Astrocyte (in vitro differentiated cells and primary cell): Measurements from ENCODE around the gene RHBDL1. TPM values are rescaled to one million over a fixed set of nuclear protein-coding genes. Genes with fewer than 3 reads are reported as not detected.

Experiments used
- DNase-seq: peaks from one replicate; pipeline ENCODE4 v3.0.0-alpha.2; 2010; ENCODE audit warnings: low read depth
- FAIRE-seq: peaks from 2 replicates; lab custom pipeline; 2011; peaks lifted over from hg19 to GRCh38; lab: Jason Lieb, UNC
- H2AFZ ChIP-seq: 2 replicates; pipeline ENCODE4 v1.6.0; 2012; ENCODE audit warnings: low read depth, low read length, inconsistent platforms
- H3K27ac ChIP-seq: 2 replicates; pipeline ENCODE4 v1.5.1; 2011; ENCODE audit warnings: low read depth, low read length, inconsistent platforms
- H3K27me3 ChIP-seq: 2 replicates; pipeline ENCODE4 v1.6.0; 2011; ENCODE audit warnings: low read length, inconsistent platforms; ENCODE audit not compliant: insufficient read depth
- H3K36me3 ChIP-seq: 2 replicates; pipeline ENCODE4 v1.5.1; 2011; ENCODE audit warnings: low read length, inconsistent platforms; ENCODE audit not compliant: insufficient read depth
- H3K4me1 ChIP-seq: 2 replicates; pipeline ENCODE4 v1.5.1; 2011; ENCODE audit warnings: low read length, inconsistent platforms; ENCODE audit not compliant: insufficient read depth
- H3K4me2 ChIP-seq: 2 replicates; pipeline ENCODE4 v1.6.0; 2012; ENCODE audit warnings: low read length, inconsistent platforms
- H3K4me3 ChIP-seq: 2 replicates; pipeline ENCODE4 v1.5.1; 2011; ENCODE audit warnings: low read depth, mild to moderate bottlenecking, low read length, inconsistent platforms; ENCODE audit not compliant: insufficient read depth
- H3K79me2 ChIP-seq: 2 replicates; pipeline ENCODE4 v1.6.0; 2012; ENCODE audit warnings: mild to moderate bottlenecking, low read length, inconsistent platforms; ENCODE audit not compliant: insufficient read depth
- H3K9ac ChIP-seq: 2 replicates; pipeline ENCODE4 v1.6.0; 2012; ENCODE audit warnings: mild to moderate bottlenecking, low read length, inconsistent platforms
- H3K9me3 ChIP-seq: 2 replicates; pipeline ENCODE4 v1.5.1; 2012; ENCODE audit warnings: low read depth, mild to moderate bottlenecking, low read length, inconsistent platforms; ENCODE audit not compliant: insufficient read depth
- H4K20me1 ChIP-seq: 2 replicates; pipeline ENCODE4 v1.6.0; 2012; ENCODE audit warnings: low read length, inconsistent platforms; ENCODE audit not compliant: insufficient read depth
- H3K27ac Mint-ChIP-seq: one replicate; pipeline ENCODE4 v1.8.0; 2021; ENCODE audit warnings: mild to moderate bottlenecking, mixed read lengths; ENCODE audit not compliant: unreplicated experiment
- H3K27me3 Mint-ChIP-seq: one replicate; pipeline ENCODE4 v1.8.0; 2021; ENCODE audit warnings: low read depth, mixed read lengths; ENCODE audit not compliant: unreplicated experiment
- H3K36me3 Mint-ChIP-seq: one replicate; pipeline ENCODE4 v1.8.0; 2021; ENCODE audit warnings: low read depth, mixed read lengths; ENCODE audit not compliant: unreplicated experiment
- H3K4me1 Mint-ChIP-seq: one replicate; pipeline ENCODE4 v1.8.0; 2021; ENCODE audit warnings: low read depth, mixed read lengths; ENCODE audit not compliant: unreplicated experiment
- H3K4me3 Mint-ChIP-seq: one replicate; pipeline ENCODE4 v1.8.0; 2021; ENCODE audit warnings: mild to moderate bottlenecking, moderate library complexity, mixed read lengths; ENCODE audit not compliant: unreplicated experiment
- H3K9me3 Mint-ChIP-seq: one replicate; pipeline ENCODE4 v1.8.0; 2021; ENCODE audit warnings: mild to moderate bottlenecking, mixed read lengths; ENCODE audit not compliant: unreplicated experiment
- CTCF ChIP-seq: IDR thresholded peaks from 2 replicates; pipeline ENCODE4 v1.5.1; 2011; ENCODE audit warnings: low read depth, mild to moderate bottlenecking, inconsistent platforms, low read length, moderate library complexity; ENCODE audit not compliant: insufficient read depth
- EZH2 ChIP-seq: IDR thresholded peaks from 2 replicates; pipeline ENCODE4 v1.6.1; 2012; ENCODE audit warnings: mild to moderate bottlenecking, low read length, inconsistent platforms; ENCODE audit not compliant: insufficient read depth
- total RNA-seq: library from RNA; stranded (reverse); gene quantifications from 2 replicates; pipeline ENCODE4 v1.2.1, GENCODE V29; 2021

RHBDL1 gene
- total RNA-seq, 1 donor from 2014 or later = 4.9 TPM

- Histone ChIP-seq H2AFZ (no peak overlapping the region), H4K20me1 (peaks cover 19% of the 10 kb centered on the region), H3K4me2 (no peak overlapping the region), H3K4me3 (no peak overlapping the region), H3K9me3 (no peaks in the 10 kb centered on the region), H3K27ac (no peak overlapping the region), H3K9ac (no peak overlapping the region), H3K4me1 (peaks cover 20% of the 10 kb centered on the region), H3K79me2 (peaks cover 7% of the 10 kb centered on the region), H3K27me3 (no peaks in the 10 kb centered on the region), H3K36me3 (no peaks in the 10 kb centered on the region)
- FAIRE-seq (no peak), DNase-seq (no peak)
- Mint-ChIP-seq H3K4me3 (no peak overlapping the region), H3K4me1 (peaks cover 4% of the 10 kb centered on the region), H3K27ac (no peak overlapping the region), H3K36me3 (peaks cover 7% of the 10 kb centered on the region), H3K9me3 (no peaks in the 10 kb centered on the region), H3K27me3 (no peaks in the 10 kb centered on the region)
- TF ChIP-seq EZH2 (no peak), CTCF (no peak)
These were observed 45.1 kb upstream of the RHBDL1 start for GRCh38 chr16:630249-630814.

GRCh38 chr16:630815-631405 is 44.6 kb upstream of the RHBDL1 start, which contains the start of gene WFIKKN1:
WFIKKN1 (plus strand) TSS chr16:630985; CDS start chr16:631254, 269 bp downstream.
- Mint-ChIP-seq H3K4me3 (no peak within 1 kb of the TSS), H3K4me1 (peaks cover 4% of the 10 kb centered on the region), H3K9me3 (no peaks in the 10 kb centered on the region), H3K27me3 (no peaks in the 10 kb centered on the region), H3K27ac (no peak within 1 kb of the TSS), H3K36me3 (peaks cover 7% of the 10 kb centered on the region)
- Histone ChIP-seq H3K4me1 (peaks cover 20% of the 10 kb centered on the region), H4K20me1 (peaks cover 18% of the 10 kb centered on the region), H3K36me3 (no peaks in the 10 kb centered on the region), H3K4me2 (no peak within 1 kb of the TSS), H3K27me3 (no peaks in the 10 kb centered on the region), H3K9me3 (no peaks in the 10 kb centered on the region), H3K27ac (no peak within 1 kb of the TSS), H3K9ac (no peak within 1 kb of the TSS), H2AFZ (no peak within 1 kb of the TSS), H3K79me2 (peaks cover 13% of the 10 kb centered on the region), H3K4me3 (no peak within 1 kb of the TSS)
- FAIRE-seq (no peak), DNase-seq (no peak)
- TF ChIP-seq CTCF = no peak
- TF ChIP-seq EZH2 = no peak

GRCh38 chr16:631808-632358 is 43.6 kb upstream of the RHBDL1 start:
- H3K27me3 ChIP-seq = no peaks in the 10 kb centered on the region
- no peaks in the 10 kb centered on the region for H3K27me3 Mint-ChIP-seq
- peaks cover 14% of the 10 kb centered on the region for H3K4me1 ChIP-seq
- TF ChIP-seq CTCF (no peak), EZH2 (no peak)
- H3K9me3 ChIP-seq = no peaks in the 10 kb centered on the region
- DNase-seq = no peak
- no peak overlapping the region for H3K4me3 Mint-ChIP-seq
- peaks cover 3% of the 10 kb centered on the region for H3K36me3 Mint-ChIP-seq
- no peaks in the 10 kb centered on the region for H3K9me3 Mint-ChIP-seq
- FAIRE-seq = no peak
- H2AFZ ChIP-seq = no peak overlapping the region
- no peak overlapping the region for H3K9ac ChIP-seq
- peak overlapping the region; percentile 69 for H3K27ac Mint-ChIP-seq
- no peak overlapping the region for H3K4me3 ChIP-seq
- H3K4me1 Mint-ChIP-seq = peaks cover under 1% of the 10 kb centered on the region
- H3K27ac ChIP-seq = no peak overlapping the region
- no peak overlapping the region for H3K4me2 ChIP-seq
- no peaks in the 10 kb centered on the region for H3K36me3 ChIP-seq
- H3K79me2 ChIP-seq = peaks cover 15% of the 10 kb centered on the region
- peaks cover 18% of the 10 kb centered on the region for H4K20me1 ChIP-seq
